Activated CD8-positive, alpha-beta memory T cell treated with anti-CD3 and anti-CD28 coated beads for 48 hours (primary cell): ENCODE measurements around the gene ESF1.
"Not testable (repeated sequence)": the region's sequence is repeated elsewhere in the genome, so short reads cannot be mapped to it uniquely, and the experiment has no call there.

Source experiments
- DNase-seq, 3 experiments: peaks; one replicate each; pipeline ENCODE4 v3.0.0-alpha.2; 2020; ENCODE audit warnings: low read depth in 2 of 3, low spot score in 2 of 3

ESF1 gene

GRCh38 chr20:13788167-13788834 lies 3.6 kb upstream of the ESF1 start:
- DNase-seq = no peak

- DNase-seq = no peak
These were observed 1.6 kb upstream of the ESF1 start for GRCh38 chr20:13786143-13786828.

DNA sequence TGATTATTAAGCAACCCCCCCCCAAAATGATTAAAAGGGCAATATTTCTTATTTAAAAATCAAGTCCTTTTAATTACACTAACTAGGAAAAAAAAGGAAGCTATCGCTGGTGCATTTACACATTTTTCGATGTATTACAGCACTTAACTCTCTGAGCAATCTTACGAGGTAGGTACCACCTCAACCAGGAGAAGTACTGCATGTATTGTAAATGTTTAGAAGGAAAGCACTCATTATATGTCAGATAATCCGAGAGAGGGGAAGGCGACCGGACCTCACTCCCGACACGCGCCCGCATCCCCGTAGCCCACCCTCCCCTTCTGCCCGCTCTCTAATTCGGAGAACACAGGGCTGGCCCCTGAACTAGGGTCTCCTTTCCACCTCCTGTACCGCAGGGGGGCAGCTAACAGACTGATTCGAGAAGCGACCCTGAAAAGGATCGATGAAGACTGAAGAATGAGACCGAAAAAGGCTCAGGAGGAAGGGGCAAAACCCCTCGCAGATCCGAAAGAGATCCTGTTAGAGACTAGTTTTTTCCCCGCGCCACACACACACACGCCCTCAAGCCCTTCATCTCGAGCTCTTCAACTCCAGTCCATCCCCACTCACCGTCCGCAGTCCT lies 337 bp downstream of the ESF1 start:
- no peak for DNase-seq

GRCh38 chr20:13783528-13783927 lies 1.2 kb downstream of the ESF1 start:
- DNase-seq = no peak

GRCh38 chr20:13778827-13779226 lies 5.9 kb downstream of the ESF1 start:
- no peak for DNase-seq

DNA sequence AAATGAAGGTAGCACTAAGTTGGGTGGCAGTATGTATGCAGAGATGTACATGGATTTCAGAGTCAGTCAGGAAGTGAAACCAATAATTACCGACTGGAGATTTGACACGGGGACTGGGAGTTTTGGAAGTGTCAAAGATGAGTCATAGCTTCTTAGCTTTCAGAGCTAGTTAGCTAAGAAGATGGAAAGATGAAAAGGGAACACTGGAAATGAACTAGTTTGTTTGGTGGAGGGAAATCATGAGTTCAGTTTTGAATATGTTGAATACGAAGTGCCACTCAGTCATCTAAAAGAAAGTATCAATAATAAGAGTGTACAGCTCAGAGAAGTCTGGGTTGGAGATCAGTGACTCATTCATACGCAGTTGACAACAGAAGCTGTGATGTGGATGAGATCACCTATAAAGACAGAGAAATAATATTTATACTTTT lies 7.5 kb downstream of the ESF1 start:
- no peak for DNase-seq

DNA sequence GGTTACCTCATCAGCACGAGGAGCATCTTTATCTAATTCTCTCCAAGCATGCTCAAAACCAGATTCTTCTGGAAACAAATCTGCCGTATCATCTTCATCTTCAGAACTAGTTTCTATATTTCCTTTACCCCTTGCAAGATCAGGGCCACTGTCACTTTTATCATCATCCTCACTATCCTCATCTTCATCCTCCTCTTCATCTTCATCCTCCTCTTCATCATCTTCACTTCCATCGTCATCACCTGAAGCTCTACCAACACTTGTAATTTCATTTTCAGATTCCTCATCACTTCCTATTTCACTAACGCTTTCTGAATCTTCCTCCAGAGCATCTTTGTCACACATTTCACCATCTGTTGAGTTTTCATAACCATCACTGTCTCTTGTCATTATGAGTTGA lies 8.9 kb downstream of the ESF1 start:
- no peak for DNase-seq

DNA sequence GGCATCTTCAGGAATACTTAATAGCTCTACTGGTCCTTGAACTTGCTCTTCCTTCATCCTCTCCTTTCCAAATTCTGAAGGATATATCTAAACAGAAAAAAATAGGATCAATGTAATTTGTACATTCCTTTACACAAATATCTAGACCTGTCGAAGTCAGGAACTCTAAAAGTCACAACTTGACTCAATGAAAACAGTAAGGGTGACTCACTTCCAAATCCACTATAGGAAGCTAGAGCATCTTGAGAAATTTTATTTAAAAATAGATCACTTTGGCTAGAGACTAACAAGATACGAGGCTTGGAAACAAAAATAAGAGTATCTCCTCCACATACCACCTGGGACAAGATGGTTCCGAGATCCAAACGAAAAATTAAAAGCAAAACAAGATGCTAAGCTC lies 12.2 kb downstream of the ESF1 start:
- DNase-seq = no peak

- DNase-seq = no peak
These were observed 12.8 kb downstream of the ESF1 start for GRCh38 chr20:13771853-13772453.

GRCh38 chr20:13770141-13770540 lies 14.6 kb downstream of the ESF1 start:
- no peak for DNase-seq

GRCh38 chr20:13765868-13766416 lies 18.8 kb downstream of the ESF1 start:
- no peak for DNase-seq

DNA sequence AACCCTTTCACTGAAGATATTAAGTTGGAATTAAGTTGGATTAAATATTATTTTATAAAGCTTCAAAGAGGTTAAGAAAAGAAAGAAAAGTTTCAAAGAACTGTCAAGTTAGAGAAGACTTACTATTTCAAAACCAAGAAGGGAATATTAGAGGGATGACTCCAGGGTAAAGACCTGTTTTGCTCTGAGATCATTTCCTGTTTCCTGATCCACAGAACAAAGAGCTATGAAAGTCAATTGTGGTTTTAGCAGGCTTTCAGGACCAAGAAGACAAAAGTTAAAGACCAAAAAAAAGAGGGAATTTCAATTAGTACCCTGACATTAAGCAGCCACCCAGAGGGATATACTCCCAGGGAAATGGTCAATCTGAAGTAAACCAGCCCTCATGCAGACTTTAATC lies 19.4 kb downstream of the ESF1 start:
- no peak for DNase-seq

DNA sequence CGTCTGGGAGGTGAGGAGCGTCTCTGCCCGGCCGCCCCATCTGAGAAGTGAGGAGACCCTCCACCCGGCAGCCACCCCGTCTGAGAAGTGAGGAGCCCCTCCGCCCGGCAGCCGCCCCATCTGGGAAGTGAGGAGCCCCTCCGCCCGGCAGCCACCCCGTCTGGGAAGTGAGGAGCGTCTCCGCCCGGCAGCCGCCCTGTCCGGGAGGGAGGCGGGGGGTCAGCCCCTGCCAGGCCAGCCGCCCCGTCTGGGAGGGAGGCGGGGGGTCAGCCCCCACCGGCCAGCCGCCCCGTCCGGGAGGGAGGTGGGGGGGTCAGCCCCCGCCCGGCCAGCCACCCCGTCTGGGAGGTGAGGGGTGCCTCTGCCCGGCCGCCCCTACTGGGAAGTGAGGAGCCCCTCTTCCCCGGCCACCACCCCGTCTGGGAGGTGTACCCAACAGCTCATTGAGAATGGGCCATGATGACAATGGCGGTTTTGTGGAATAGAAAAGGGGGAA lies 24.2 kb downstream of the ESF1 start:
- not testable (repeated sequence) for DNase-seq

GRCh38 chr20:13758884-13759283 lies 25.8 kb downstream of the ESF1 start:
- no peak for DNase-seq

- DNase-seq = no peak
These were observed 28.2 kb downstream of the ESF1 start for GRCh38 chr20:13756551-13756950.

DNA sequence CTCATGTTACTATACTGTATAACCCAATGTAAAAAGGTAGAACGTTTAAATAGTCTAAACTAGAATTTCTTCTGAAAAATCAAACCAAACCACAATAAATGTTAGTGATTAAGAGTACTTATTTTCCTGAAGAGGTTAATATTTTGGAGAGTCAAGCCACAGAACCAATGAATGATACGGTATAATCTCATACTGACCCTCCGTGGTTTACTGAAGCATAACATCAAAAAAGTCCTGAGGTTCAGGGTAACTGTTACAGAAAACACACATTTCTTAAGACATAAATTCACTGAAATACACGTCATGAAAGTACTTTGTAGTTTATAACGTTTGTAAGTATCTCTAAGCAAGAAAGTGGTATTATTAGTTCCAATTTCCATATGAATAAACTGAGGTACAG lies 28.9 kb downstream of the ESF1 start:
- DNase-seq = no peak

DNA sequence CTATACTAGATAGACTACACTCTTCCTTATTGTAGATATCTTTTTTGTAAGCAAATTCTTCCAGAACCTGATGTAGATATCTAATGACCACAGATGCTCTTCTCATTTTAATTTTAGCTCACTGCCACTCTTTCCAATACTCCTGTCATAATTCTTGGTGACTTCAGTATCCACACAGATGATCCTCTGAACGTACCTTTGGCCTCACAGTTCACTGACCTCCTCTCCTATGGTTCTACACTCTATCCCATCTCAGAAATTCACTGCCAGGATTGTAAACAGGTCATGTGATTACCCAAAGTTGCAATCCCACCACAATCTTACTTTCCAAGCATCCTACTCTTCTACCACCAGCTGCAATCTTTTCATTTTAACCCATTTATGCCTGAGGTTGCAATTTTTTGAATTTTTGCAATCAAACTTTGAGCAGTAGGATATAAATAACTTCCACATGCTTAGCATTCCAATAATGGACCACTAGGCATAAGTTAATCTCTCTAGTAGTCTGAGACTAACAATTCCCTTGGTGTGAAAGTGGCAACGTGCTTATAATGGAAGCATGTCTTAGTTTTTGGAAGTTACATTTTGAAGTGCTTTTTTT lies 31.2 kb downstream of the ESF1 start:
- DNase-seq = no peak

DNA sequence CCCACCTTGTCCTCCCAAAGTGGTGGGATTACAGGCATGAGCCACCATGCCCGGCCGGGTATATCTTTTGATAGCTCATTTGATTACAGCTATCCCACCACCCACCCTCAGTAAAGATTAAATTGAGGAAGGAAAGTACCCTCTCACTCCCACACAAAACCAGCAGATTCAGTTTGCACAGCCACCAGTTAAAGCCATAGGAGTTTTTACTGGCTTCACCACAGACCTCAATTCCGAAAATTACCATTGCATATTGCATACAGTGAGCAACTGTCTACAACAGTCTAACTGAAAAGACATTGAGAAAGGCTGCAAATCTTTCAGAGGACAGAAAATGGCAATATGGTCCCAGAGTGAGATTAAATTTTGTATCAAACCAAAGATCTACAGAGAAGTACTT lies 34.9 kb downstream of the ESF1 start:
- DNase-seq = no peak

- DNase-seq = no peak
These were observed 38.9 kb downstream of the ESF1 start for GRCh38 chr20:13745784-13746183.

DNA sequence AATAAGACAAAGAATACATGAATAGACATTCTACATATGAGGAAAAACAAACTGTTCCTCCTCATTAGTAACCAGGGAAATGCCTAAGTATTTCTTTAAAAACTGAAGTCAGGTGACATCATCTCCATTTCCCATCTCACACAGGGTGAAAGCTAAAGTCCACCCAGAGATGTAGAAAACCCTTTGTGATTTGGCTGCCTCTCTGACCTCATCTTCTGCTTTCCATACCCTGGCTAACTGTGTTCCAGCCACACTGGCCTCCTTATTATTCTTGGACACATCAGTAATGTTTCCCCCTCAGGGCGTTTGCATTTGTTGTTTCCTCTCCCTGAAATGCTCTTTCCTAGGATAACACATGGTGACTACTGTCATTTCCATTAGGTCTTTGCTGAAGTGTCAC lies 40.4 kb downstream of the ESF1 start:
- DNase-seq = no peak

GRCh38 chr20:13741879-13742278 lies 42.8 kb downstream of the ESF1 start:
- DNase-seq = no peak
